ENCODE measurements around the gene ATAD3A. TPM values are rescaled to one million over a fixed set of nuclear protein-coding genes. Genes with fewer than 3 reads are reported as not detected.
A peak's percentile ranks its signal among the peaks of the same experiment; 100 is the strongest.
"Not testable (repeated sequence)": the region's sequence is repeated elsewhere in the genome, so short reads cannot be mapped to it uniquely, and the experiment has no call there.

ATAD3A gene
- total RNA-seq, 3 donors from 2014 or later (not counting 1 experiment from before 2014, with no cell fraction given): 17.3 to 37.3 (median 22.2) TPM

GRCh38 chr1:1507305-1507704, 4.7 kb upstream of the ATAD3A start:
- H3K27me3 Mint-ChIP-seq (ENCODE audit: low read depth in 2 of 2): no peaks in the 10 kb centered on the region
- H3K4me3 Mint-ChIP-seq: no peak overlapping the region
- Histone ChIP-seq H3K4me1 (ENCODE audit: control insufficient read depth, insufficient read depth, low read length) (peaks cover 19% of the 10 kb centered on the region), H3K36me3 (ENCODE audit: control insufficient read depth, insufficient read depth, low read length) (no peaks in the 10 kb centered on the region), H3K27ac (ENCODE audit: low read length) (no peak overlapping the region), H3K27me3 (ENCODE audit: control insufficient read depth, insufficient read depth, low read length) (no peaks in the 10 kb centered on the region), H3K9me3 (ENCODE audit: control insufficient read depth, insufficient read depth, low read length) (no peaks in the 10 kb centered on the region), H3K4me3 (ENCODE audit: low read length) (no peak overlapping the region)
- WGBS (ENCODE audit: insufficient coverage): 83% methylated on average over 4 of the region's 4 CpGs
- no peak for DNase-seq
- no peaks in the 10 kb centered on the region for H3K9me3 Mint-ChIP-seq
- H3K36me3 Mint-ChIP-seq: no peaks in the 10 kb centered on the region
- H3K4me1 Mint-ChIP-seq: peaks cover 20% of the 10 kb centered on the region in 2 donors
- TF ChIP-seq CTCF (IDR thresholded peaks at IDR 0.05): no peak
- no peak for ATAC-seq
- intact Hi-C loops (cut with micrococcal nuclease): no loop called here
- peak overlapping the region in 1 of 2 donors; percentile 95 for H3K27ac Mint-ChIP-seq

- H3K4me3 ChIP-seq (ENCODE audit: low read length); H3K9me3 Mint-ChIP-seq; ATAC-seq; H3K27me3 ChIP-seq (ENCODE audit: control insufficient read depth, insufficient read depth, low read length); H3K36me3 Mint-ChIP-seq; H3K27ac Mint-ChIP-seq; DNase-seq; intact Hi-C loops (cut with micrococcal nuclease); H3K27ac ChIP-seq (ENCODE audit: low read length); H3K4me3 Mint-ChIP-seq; H3K27me3 Mint-ChIP-seq (ENCODE audit: low read depth in 2 of 2); H3K36me3 ChIP-seq (ENCODE audit: control insufficient read depth, insufficient read depth, low read length); H3K9me3 ChIP-seq (ENCODE audit: control insufficient read depth, insufficient read depth, low read length): not testable (repeated sequence)
- H3K4me1 ChIP-seq (ENCODE audit: control insufficient read depth, insufficient read depth, low read length): peaks cover 25% of the 10 kb centered on the region
- H3K4me1 Mint-ChIP-seq: peaks cover 20 to 24% of the 10 kb centered on the region in 2 donors
- 83% methylated on average over 20 of the region's 34 CpGs for WGBS (ENCODE audit: insufficient coverage)
These were observed 3.0 kb upstream of the ATAD3A start for GRCh38 chr1:1508775-1509464.

- H3K27ac Mint-ChIP-seq; H3K9me3 ChIP-seq (ENCODE audit: control insufficient read depth, insufficient read depth, low read length); H3K36me3 ChIP-seq (ENCODE audit: control insufficient read depth, insufficient read depth, low read length); DNase-seq; H3K36me3 Mint-ChIP-seq; H3K4me3 ChIP-seq (ENCODE audit: low read length); H3K27me3 ChIP-seq (ENCODE audit: control insufficient read depth, insufficient read depth, low read length); H3K27ac ChIP-seq (ENCODE audit: low read length); intact Hi-C loops (cut with micrococcal nuclease); ATAC-seq; H3K4me3 Mint-ChIP-seq; H3K27me3 Mint-ChIP-seq (ENCODE audit: low read depth in 2 of 2); H3K9me3 Mint-ChIP-seq: not testable (repeated sequence)
- H3K4me1 ChIP-seq (ENCODE audit: control insufficient read depth, insufficient read depth, low read length): peaks cover 25% of the 10 kb centered on the region
- 69% methylated on average over 16 of the region's 21 CpGs for WGBS (ENCODE audit: insufficient coverage)
- H3K4me1 Mint-ChIP-seq: peaks cover 20 to 25% of the 10 kb centered on the region in 2 donors
These were observed 2.5 kb upstream of the ATAD3A start for GRCh38 chr1:1509465-1509850.

- Histone ChIP-seq H3K27ac (ENCODE audit: low read length) (peak overlapping the region; percentile 34), H3K4me3 (ENCODE audit: low read length) (peak overlapping the region; percentile 87), H3K36me3 (ENCODE audit: control insufficient read depth, insufficient read depth, low read length) (no peaks in the 10 kb centered on the region), H3K4me1 (ENCODE audit: control insufficient read depth, insufficient read depth, low read length) (peaks cover 13% of the 10 kb centered on the region), H3K9me3 (ENCODE audit: control insufficient read depth, insufficient read depth, low read length) (no peaks in the 10 kb centered on the region), H3K27me3 (ENCODE audit: control insufficient read depth, insufficient read depth, low read length) (no peaks in the 10 kb centered on the region)
- peaks cover 6 to 13% of the 10 kb centered on the region in 2 donors for H3K4me1 Mint-ChIP-seq
- no peak for ATAC-seq
- TF ChIP-seq CTCF (IDR thresholded peaks at IDR 0.05): no peak
- peak overlapping the region; percentile 95 for H3K4me3 Mint-ChIP-seq
- 15% methylated on average over 16 of the region's 17 CpGs for WGBS (ENCODE audit: insufficient coverage)
- H3K27me3 Mint-ChIP-seq (ENCODE audit: low read depth in 2 of 2): no peaks in the 10 kb centered on the region
- DNase-seq: peak in 1 of 2 donors; percentile 25
- intact Hi-C loops (cut with micrococcal nuclease): no loop called here
- H3K27ac Mint-ChIP-seq: peak overlapping the region; percentile 87 to 92
- H3K9me3 Mint-ChIP-seq: no peaks in the 10 kb centered on the region
- H3K36me3 Mint-ChIP-seq: no peaks in the 10 kb centered on the region
These were observed 940 bp upstream of the ATAD3A start for GRCh38 chr1:1510912-1511532.

- 0% methylated on average over 39 of the region's 52 CpGs for WGBS (ENCODE audit: insufficient coverage)
- Mint-ChIP-seq H3K27ac (peak overlapping the region; percentile 87 to 92), H3K4me1 (peaks cover 6 to 13% of the 10 kb centered on the region in 2 donors), H3K4me3 (peak overlapping the region; percentile 50)
- peak; percentile 30 to 48 for DNase-seq
- peaks cover 13% of the 10 kb centered on the region for H3K4me1 ChIP-seq (ENCODE audit: control insufficient read depth, insufficient read depth, low read length)
- H3K27me3 ChIP-seq (ENCODE audit: control insufficient read depth, insufficient read depth, low read length); H3K27me3 Mint-ChIP-seq (ENCODE audit: low read depth in 2 of 2); H3K9me3 Mint-ChIP-seq; H3K27ac ChIP-seq (ENCODE audit: low read length); H3K36me3 Mint-ChIP-seq; intact Hi-C loops (cut with micrococcal nuclease); H3K36me3 ChIP-seq (ENCODE audit: control insufficient read depth, insufficient read depth, low read length); H3K9me3 ChIP-seq (ENCODE audit: control insufficient read depth, insufficient read depth, low read length): not testable (repeated sequence)
- peak overlapping the region; percentile 34 for H3K4me3 ChIP-seq (ENCODE audit: low read length)
- ATAC-seq: peak; percentile 13 to 36 (median 30)
These were observed 463 bp downstream of the ATAD3A start for GRCh38 chr1:1512425-1512824.

- H3K9me3 Mint-ChIP-seq; H3K9me3 ChIP-seq (ENCODE audit: control insufficient read depth, insufficient read depth, low read length); DNase-seq; H3K4me3 ChIP-seq (ENCODE audit: low read length); intact Hi-C loops (cut with micrococcal nuclease); H3K36me3 Mint-ChIP-seq; ATAC-seq; H3K27me3 Mint-ChIP-seq (ENCODE audit: low read depth in 2 of 2); H3K27me3 ChIP-seq (ENCODE audit: control insufficient read depth, insufficient read depth, low read length); H3K36me3 ChIP-seq (ENCODE audit: control insufficient read depth, insufficient read depth, low read length): not testable (repeated sequence)
- Mint-ChIP-seq H3K4me1 (peaks cover 6 to 13% of the 10 kb centered on the region in 2 donors), H3K27ac (peak overlapping the region; percentile 56 to 76), H3K4me3 (peak overlapping the region; percentile 80)
- H3K4me1 ChIP-seq (ENCODE audit: control insufficient read depth, insufficient read depth, low read length): peaks cover 13% of the 10 kb centered on the region
- H3K27ac ChIP-seq (ENCODE audit: low read length): peak overlapping the region; percentile 15
- 91% methylated on average over 11 of the region's 18 CpGs for WGBS (ENCODE audit: insufficient coverage)
These were observed 1.7 kb downstream of the ATAD3A start for GRCh38 chr1:1513675-1514074.

Data from natural killer cell (primary cell).